Ovary (tissue), 9 donors: ENCODE results near the gene UNC13A. TPM values are rescaled to one million over a fixed set of nuclear protein-coding genes. Genes with fewer than 3 reads are reported as not detected.

Experiments
- DNase-seq, 5 donors: peaks; one replicate each; pipeline ENCODE4 v3.0.0-alpha.2; 2019 to 2020
- H3K27ac ChIP-seq, 2 donors: fragments of 200-600 bp; one replicate each; pipeline versions ENCODE4 v1.5.1 to v1.8.0; 2019 to 2022
- H3K27me3 ChIP-seq: fragments of 200-600 bp; one replicate; pipeline ENCODE4 v1.8.0; 2022
- H3K36me3 ChIP-seq: fragments of 200-600 bp; sonication (generic); one replicate; pipeline ENCODE4 v1.5.1; 2019
- H3K4me1 ChIP-seq: one replicate; pipeline ENCODE4 v1.8.1; 2013; ENCODE audit warnings: mild to moderate bottlenecking, moderate library complexity; ENCODE audit not compliant: insufficient read depth
- H3K4me3 ChIP-seq: fragments of 200-600 bp; sonication (generic); one replicate; pipeline ENCODE4 v1.5.1; 2017
- H3K9me3 ChIP-seq, 2 donors: fragments of 200-600 bp in 1 of 2; sonication (generic) in 1 of 2; one replicate each; pipeline versions ENCODE4 v1.5.1 to v1.8.1; 2013 to 2019; ENCODE audit warnings: mild to moderate bottlenecking in 1 of 2, moderate library complexity in 1 of 2
- CTCF ChIP-seq, 3 donors: fragments of 450-650 bp in 2 of 3; fragments of 200-600 bp in 1 of 3; IDR thresholded peaks; one replicate each; pipeline versions ENCODE4 v1.5.1 to v1.8.0; 2016 to 2022; ENCODE audit warnings: antibody characterized with exemption in 3 of 3, mild to moderate bottlenecking in 1 of 3
- EP300 ChIP-seq: sonication (generic); formaldehyde crosslinking; IDR thresholded peaks from one replicate; pipeline ENCODE4 v1.6.1; 2017; ENCODE audit warnings: antibody characterized with exemption
- POLR2A ChIP-seq: fragments of 450-650 bp; IDR thresholded peaks from one replicate; pipeline ENCODE4 v1.6.1; 2017; ENCODE audit warnings: antibody characterized with exemption, mild to moderate bottlenecking, moderate library complexity
- WGBS, 3 donors: extraction: QIAGEN DNeasy Blood & Tissue Kit in 1 of 3; methylation state at CpG; one replicate each; pipeline versions ENCODE4 v1.1.5 to v1.1.7; 2013 to 2017; 5-methylcytosine and 5-hydroxymethylcytosine counted together
- intact Hi-C, 4 donors: fragments of 100-400 bp; cut with DNase I; formaldehyde crosslinking; loops; one replicate each; pipeline versions ENCODE4 v1.11.0 to v1.15.1; 2022 to 2023
- polyA plus RNA-seq, 2 donors: library from polyadenylated mRNA; stranded (reverse); fragments of 200-250 nt in 1 of 2; fragments of 350-450 nt in 1 of 2; fragmentation: Illumina TruSeq in 1 of 2; extraction: RNeasy Lipid Tissue Mini Kit (QIAGEN cat#74804) in 1 of 2; gene quantifications; one replicate each; pipeline ENCODE4 v1.2.3, GENCODE V29; 2013 to 2014
- total RNA-seq, 7 donors: library from RNA; depleted of rRNA in 2 of 7; stranded (reverse); fragments of >200 nt in 2 of 7; fragmentation: NEBNext Ultra II Directional in 3 of 7; extraction: Animal tissue kit (Norgen Biotek cat#: 25700) in 3 of 7; gene quantifications; one replicate each; pipeline versions ENCODE4 v1.1.0 to v1.2.4, GENCODE V29; 2016 to 2023
- donor health status: DM: no; HTN: no; CAD: no; lungs with moderate emphysema.
- donor health status: DM: no; HTN: no; CAD: no.
- donor health status: Bipolar disorder and iron deficiency.
- donor health status: DM: yes; HTN: yes; CAD: no.
- donor health status: DM: no; HTN: no; CAD: no.
- donor health status: DM: yes; HTN: yes; CAD: no.

UNC13A gene
- total and polyA plus RNA-seq, 9 donors, result 0.08 to 0.38 (median 0.15) TPM

- Histone ChIP-seq H3K9me3 (no peaks in the 10 kb centered on the region), H3K36me3 (no peaks in the 10 kb centered on the region), H3K4me1 (peaks cover 6% of the 10 kb centered on the region), H3K4me3 (no peak overlapping the region), H3K27ac (no peak overlapping the region), H3K27me3 (peaks cover 8% of the 10 kb centered on the region)
- intact Hi-C loops, result no loop called here
- WGBS, 3 donors, result 0 to 1% (median 0%) methylated on average over 15 to 26 of the region's 28 CpGs
- DNase-seq, result no peak
- TF ChIP-seq EP300, result no peak
- TF ChIP-seq POLR2A, result no peak
- TF ChIP-seq CTCF (IDR thresholded peaks at IDR 0.05), result no peak
Observed at GRCh38 chr19:17686592-17687024, 1.5 kb downstream of the UNC13A start.

- TF ChIP-seq POLR2A (no peak), EP300 (no peak)
- H3K4me3 ChIP-seq, result no peak overlapping the region
- H3K27me3 ChIP-seq, result peaks cover 8% of the 10 kb centered on the region
- H3K36me3 ChIP-seq, result no peaks in the 10 kb centered on the region
- no peaks in the 10 kb centered on the region for H3K9me3 ChIP-seq
- intact Hi-C loops, result no loop called here
- peaks cover 6% of the 10 kb centered on the region for H3K4me1 ChIP-seq
- 1 to 3% (median 2%) methylated on average over 12 of the region's 12 CpGs for WGBS, 3 donors
- H3K27ac ChIP-seq, result no peak overlapping the region
- DNase-seq, result no peak
Observed at GRCh38 chr19:17686023-17686521, 2.1 kb downstream of the UNC13A start.

- H3K27ac ChIP-seq, result no peak overlapping the region
- no peak for DNase-seq
- peaks cover 6% of the 10 kb centered on the region for H3K4me1 ChIP-seq
- TF ChIP-seq EP300 (no peak), CTCF (IDR thresholded peaks at IDR 0.05) (no peak), POLR2A (no peak)
- intact Hi-C loops, result no loop called here
- H3K9me3 ChIP-seq, result no peaks in the 10 kb centered on the region
- H3K4me3 ChIP-seq, result no peak overlapping the region
- no peaks in the 10 kb centered on the region for H3K36me3 ChIP-seq
- WGBS, 3 donors, result 48 to 56% (median 50%) methylated on average over 15 of the region's 15 CpGs
- peaks cover 8% of the 10 kb centered on the region for H3K27me3 ChIP-seq
Observed at GRCh38 chr19:17685451-17686022, 2.6 kb downstream of the UNC13A start.

GRCh38 chr19:17684256-17684655 is 3.9 kb downstream of the UNC13A start:
- H3K27me3 ChIP-seq, result peaks cover 8% of the 10 kb centered on the region
- 49 to 79% (median 76%) methylated on average over 4 of the region's 4 CpGs for WGBS, 3 donors
- H3K4me3 ChIP-seq, result no peak overlapping the region
- H3K36me3 ChIP-seq, result no peaks in the 10 kb centered on the region
- H3K27ac ChIP-seq, result no peak overlapping the region
- H3K9me3 ChIP-seq, result no peaks in the 10 kb centered on the region
- peaks cover 15% of the 10 kb centered on the region for H3K4me1 ChIP-seq
- TF ChIP-seq EP300 (no peak), CTCF (IDR thresholded peaks at IDR 0.05) (no peak), POLR2A (no peak)
- intact Hi-C loops, result no loop called here
- no peak for DNase-seq

- 84 to 87% (median 87%) methylated on average over 4 of the region's 4 CpGs for WGBS, 3 donors
- no peak for TF ChIP-seq POLR2A
- no peak for TF ChIP-seq CTCF (IDR thresholded peaks at IDR 0.05)
- TF ChIP-seq EP300, result no peak
- no peaks in the 10 kb centered on the region for H3K9me3 ChIP-seq
Observed at GRCh38 chr19:17683078-17683477, 5.1 kb downstream of the UNC13A start.

More at GRCh38 chr19:17683078-17683477, 5.1 kb downstream of the UNC13A start:
- no peak overlapping the region for H3K4me3 ChIP-seq
- H3K36me3 ChIP-seq, result no peaks in the 10 kb centered on the region
- peaks cover 12% of the 10 kb centered on the region for H3K4me1 ChIP-seq
- H3K27ac ChIP-seq, result no peak overlapping the region
- no peaks in the 10 kb centered on the region for H3K27me3 ChIP-seq
- DNase-seq, result no peak
- intact Hi-C loops, result no loop called here
